AG10803 (cell line): ENCODE results near the gene THSD4.
A peak's percentile ranks its signal among the peaks of the same experiment; 100 is the strongest.

ENCODE experiments used
- DNase-seq: peaks from one replicate; pipeline ENCODE4 v3.0.0; 2010; ENCODE audit warnings: low read depth
- H3K4me3 ChIP-seq: 2 replicates; pipeline ENCODE4 v1.5.1; 2011; ENCODE audit warnings: mild to moderate bottlenecking, low read length, control low read depth
- TF ChIP-seq, protein P1 (sequence below): conservative IDR thresholded peaks from 2 replicates; pipeline ENCODE4 v1.5.1; 2011; ENCODE audit warnings: mild to moderate bottlenecking, low read length, control low read depth, inconsistent platforms

Gene THSD4

DNA sequence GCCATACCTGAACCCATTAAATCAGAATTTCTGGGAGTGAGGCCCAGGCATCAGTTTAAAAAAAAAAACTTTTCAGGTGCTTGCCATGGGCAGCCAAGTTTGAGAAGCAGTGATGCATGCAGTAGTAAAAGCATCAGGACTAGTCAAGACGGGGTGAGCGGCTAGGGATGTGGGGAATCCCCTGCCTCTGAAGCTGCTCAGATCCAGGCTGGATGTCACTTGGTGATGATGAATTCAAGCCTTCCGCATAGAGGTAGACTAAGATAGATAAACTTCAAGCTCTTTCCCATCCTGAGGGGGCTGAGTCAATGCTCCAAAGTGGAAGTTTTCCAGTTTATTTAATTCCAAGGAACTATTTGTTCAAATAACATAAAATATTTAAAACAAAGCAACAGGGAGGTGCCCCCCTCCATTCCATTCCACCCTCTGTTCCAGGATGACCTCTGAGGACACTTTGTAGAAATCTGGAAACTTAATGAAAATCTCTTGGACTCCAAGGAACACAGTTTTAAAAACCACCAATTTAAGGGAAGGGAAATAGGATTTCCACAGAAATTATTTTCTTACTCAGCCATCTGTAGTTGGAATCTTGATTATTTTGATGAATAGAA is 594.6 kb downstream of the THSD4 start:
- TF ChIP-seq, protein P1, sequence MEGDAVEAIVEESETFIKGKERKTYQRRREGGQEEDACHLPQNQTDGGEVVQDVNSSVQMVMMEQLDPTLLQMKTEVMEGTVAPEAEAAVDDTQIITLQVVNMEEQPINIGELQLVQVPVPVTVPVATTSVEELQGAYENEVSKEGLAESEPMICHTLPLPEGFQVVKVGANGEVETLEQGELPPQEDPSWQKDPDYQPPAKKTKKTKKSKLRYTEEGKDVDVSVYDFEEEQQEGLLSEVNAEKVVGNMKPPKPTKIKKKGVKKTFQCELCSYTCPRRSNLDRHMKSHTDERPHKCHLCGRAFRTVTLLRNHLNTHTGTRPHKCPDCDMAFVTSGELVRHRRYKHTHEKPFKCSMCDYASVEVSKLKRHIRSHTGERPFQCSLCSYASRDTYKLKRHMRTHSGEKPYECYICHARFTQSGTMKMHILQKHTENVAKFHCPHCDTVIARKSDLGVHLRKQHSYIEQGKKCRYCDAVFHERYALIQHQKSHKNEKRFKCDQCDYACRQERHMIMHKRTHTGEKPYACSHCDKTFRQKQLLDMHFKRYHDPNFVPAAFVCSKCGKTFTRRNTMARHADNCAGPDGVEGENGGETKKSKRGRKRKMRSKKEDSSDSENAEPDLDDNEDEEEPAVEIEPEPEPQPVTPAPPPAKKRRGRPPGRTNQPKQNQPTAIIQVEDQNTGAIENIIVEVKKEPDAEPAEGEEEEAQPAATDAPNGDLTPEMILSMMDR: no peak
- DNase-seq: no peak

DNA sequence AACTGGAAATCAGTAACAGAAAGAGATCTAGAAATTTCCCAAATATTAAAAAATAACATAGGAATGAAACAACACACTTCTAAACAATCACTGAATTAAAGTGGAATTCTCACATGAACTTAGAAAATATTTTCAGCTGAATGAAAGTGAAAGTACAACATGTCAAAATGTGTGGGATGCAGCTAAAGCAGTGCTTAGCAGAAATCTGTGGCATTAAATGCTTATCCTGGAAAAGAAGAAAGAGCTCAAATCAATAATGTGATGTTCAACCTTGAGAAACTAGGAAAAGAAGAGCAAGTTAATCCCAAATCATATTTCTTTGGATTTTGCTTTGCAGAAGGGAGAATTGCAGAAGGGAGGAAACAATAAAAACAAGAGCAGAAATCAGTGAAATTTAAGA is 596.9 kb downstream of the THSD4 start:
- DNase-seq: no peak
- no peak overlapping the region for H3K4me3 ChIP-seq
- TF ChIP-seq, protein P1: no peak

More for the DNA sequence above, 594.6 kb downstream of the THSD4 start:
- H3K4me3 ChIP-seq: no peak overlapping the region

DNA sequence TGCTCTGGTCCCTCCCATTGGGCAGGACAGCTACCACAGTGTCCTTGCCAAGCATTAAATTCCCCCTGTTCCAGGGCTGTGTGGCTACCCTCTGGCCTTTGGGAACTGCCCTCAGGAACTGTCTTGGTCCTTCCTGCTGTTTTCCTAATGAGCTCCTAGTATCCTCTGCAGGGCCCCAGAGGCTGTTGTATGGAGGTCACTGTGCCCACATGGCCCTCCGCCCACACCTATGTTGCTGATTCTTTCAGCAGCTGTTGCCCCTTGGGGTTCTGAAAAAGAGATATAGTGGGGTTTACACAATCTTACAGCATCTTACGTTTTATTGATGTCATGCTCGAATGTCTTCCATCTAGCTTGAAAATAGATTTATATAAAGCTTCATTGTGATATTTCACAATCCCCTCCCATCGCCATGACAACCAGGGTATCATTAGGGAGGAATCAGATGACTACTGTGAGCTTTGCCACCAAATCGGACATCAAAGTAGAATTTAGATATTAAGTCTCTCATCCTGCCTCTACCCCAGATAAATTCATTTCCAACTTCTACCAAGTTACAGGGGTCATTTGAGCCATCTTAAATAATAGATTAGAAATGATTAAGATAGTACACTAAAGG is 598.0 kb downstream of the THSD4 start:
- no peak overlapping the region for H3K4me3 ChIP-seq
- no peak for DNase-seq
- TF ChIP-seq, protein P1: no peak

DNA sequence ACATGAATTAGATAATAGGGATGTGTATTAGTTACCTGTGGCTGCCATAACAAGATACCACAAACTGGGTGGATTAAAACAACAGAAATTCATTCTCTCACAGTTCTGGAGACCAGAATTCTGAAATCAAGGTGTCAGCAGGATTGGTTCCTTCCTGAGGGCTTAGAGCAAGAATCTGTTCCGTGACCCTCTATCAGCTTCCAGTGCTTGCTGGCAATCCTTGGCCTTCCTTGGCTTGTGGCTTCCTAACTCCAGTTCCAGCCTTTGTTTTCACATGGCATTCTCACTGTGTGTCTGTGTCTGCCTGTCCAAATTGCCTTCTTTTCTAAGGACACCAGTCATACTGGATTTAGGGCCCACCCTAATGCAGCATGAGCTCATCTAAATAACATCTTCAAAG is 600.6 kb downstream of the THSD4 start:
- DNase-seq: no peak
- TF ChIP-seq, protein P1: no peak

DNA sequence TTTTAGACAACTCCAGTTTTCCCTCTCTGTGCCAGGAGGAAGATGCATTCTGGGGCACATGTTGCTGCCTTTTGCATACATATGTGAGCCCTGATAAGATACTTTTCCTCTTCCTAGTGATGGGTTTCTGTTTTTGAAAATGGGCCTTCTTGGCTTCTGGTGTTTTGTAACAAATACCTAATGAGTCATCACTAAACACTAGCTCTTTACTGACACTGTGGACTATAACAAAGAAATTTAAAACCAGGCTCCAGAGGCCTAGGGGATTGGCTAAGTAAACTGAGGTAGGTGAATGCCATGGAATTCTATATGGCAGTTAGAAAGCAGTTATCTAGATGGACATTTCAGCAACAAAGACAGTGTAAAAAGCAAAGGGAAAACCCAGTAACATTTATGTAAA is 601.7 kb downstream of the THSD4 start:
- no peak overlapping the region for H3K4me3 ChIP-seq
- TF ChIP-seq, protein P1: no peak
- peak; percentile 36 for DNase-seq

More for the DNA sequence above, 600.6 kb downstream of the THSD4 start:
- no peak overlapping the region for H3K4me3 ChIP-seq

DNA sequence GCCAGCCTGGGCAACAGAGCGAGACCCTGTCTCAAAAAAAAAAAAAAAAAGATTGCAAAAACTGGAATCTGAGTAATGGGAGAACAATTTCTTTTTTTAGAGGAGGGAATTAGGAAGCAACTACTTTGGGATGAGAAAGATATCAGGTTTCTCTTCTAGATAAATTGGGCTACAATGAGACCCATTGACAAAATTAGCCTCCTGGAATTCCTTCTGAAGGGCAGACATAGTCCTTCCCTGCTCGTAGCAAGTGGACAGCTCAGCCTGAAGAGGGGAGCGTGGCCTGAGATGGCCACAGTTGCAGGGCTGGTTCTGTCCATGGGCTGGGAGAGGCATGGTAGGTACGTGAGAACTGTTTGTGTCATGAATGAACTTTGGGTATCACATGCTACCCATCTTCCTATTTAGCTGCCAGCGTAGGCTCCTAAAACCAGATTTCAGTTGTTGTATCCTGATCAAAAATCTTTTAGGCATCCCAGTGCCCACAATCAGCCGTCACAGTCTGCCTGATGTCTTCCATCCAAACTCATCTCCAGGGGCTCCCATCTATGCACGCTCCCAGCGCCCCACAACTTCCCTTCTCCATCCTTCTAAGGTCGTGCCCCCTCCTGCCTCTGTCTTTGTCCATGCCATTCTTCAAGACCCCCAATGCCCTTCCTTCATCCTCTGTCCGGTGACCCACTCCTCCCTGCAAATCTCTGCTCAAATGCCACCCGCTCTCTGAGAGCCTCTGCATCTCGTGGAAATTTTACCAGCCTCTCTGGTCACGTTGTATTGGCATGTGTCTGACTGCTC is 603.0 kb downstream of the THSD4 start:
- no peak for DNase-seq
- TF ChIP-seq, protein P1: no peak
- H3K4me3 ChIP-seq: no peak overlapping the region
